SU-DHL-6 (cell line): ENCODE results near the gene ATP2A3.

Experiments
- EZH2phosphoT487 ChIP-seq: fragments of 200-600 bp; sonication (generic), shearing (Covaris generic); conservative IDR thresholded peaks from 2 replicates; pipeline ENCODE4 v1.6.1; 2018; ENCODE audit warnings: mild to moderate bottlenecking, antibody characterized with exemption, low read length, moderate library complexity, mixed read lengths
- TF ChIP-seq, protein P1 (sequence below): fragments of 200-600 bp; sonication (generic); IDR thresholded peaks from one replicate; pipeline ENCODE4 v1.5.1; 2017; ENCODE audit warnings: antibody characterized with exemption, mild to moderate bottlenecking, low read length, moderate library complexity; ENCODE audit not compliant: insufficient read depth, poor library complexity, severe bottlenecking

DNA sequence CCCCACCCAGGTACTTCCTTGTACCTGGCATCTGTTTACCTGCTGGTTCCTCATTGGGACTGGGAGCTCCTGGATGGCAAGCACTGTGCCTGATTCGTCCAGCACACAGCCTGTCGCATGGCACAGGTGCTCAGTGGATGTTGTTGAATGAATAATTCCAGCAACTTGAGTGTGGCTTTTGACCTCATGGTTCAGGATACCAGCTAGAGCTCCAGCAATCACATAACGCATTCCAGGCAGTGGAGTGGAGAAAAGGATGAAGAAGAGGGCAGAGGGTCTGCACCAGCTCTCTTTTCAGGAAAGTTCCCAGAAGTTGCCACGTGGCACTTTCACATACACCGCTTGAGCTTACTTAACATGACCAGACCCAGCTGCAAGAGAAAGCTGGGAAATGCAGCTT lies 70.0 kb downstream of the ATP2A3 start:
- TF ChIP-seq, protein P1, sequence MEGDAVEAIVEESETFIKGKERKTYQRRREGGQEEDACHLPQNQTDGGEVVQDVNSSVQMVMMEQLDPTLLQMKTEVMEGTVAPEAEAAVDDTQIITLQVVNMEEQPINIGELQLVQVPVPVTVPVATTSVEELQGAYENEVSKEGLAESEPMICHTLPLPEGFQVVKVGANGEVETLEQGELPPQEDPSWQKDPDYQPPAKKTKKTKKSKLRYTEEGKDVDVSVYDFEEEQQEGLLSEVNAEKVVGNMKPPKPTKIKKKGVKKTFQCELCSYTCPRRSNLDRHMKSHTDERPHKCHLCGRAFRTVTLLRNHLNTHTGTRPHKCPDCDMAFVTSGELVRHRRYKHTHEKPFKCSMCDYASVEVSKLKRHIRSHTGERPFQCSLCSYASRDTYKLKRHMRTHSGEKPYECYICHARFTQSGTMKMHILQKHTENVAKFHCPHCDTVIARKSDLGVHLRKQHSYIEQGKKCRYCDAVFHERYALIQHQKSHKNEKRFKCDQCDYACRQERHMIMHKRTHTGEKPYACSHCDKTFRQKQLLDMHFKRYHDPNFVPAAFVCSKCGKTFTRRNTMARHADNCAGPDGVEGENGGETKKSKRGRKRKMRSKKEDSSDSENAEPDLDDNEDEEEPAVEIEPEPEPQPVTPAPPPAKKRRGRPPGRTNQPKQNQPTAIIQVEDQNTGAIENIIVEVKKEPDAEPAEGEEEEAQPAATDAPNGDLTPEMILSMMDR: no peak
- TF ChIP-seq EZH2phosphoT487: no peak
